OCI-LY7 (cell line): ENCODE measurements around the gene NUP43. TPM values are rescaled to one million over a fixed set of nuclear protein-coding genes. Genes with fewer than 3 reads are reported as not detected.

Source experiments
- BruUV-seq: library from RNA; stranded (reverse); fragments of 400-500 nt; replicated peaks from 2 replicates; lab custom pipeline; 2021; lab: Mats Ljungman, UMichigan
- CTCF ChIA-PET: fragments of 300-600 bp; sonication (Branson Sonifier 250); formaldehyde crosslinking; loops from one replicate; lab custom pipeline; 2022; ENCODE audit warnings: antibody characterized with exemption; ENCODE audit not compliant: unreplicated experiment; lab: Charles Lee
- POLR2A ChIA-PET: fragments of 300-600 bp; sonication (Branson Sonifier 250); formaldehyde crosslinking; loops from one replicate; lab custom pipeline; 2022; ENCODE audit warnings: antibody characterized with exemption; lab: Charles Lee
- DNase-seq: peaks from one replicate; pipeline ENCODE4 v3.0.0-alpha.2; 2015; ENCODE audit warnings: low spot score
- H2AFZ ChIP-seq: fragments of 200-600 bp; sonication (generic), shearing (Covaris generic); 2 replicates; pipeline ENCODE4 v1.6.1; 2014; ENCODE audit warnings: mild to moderate bottlenecking, antibody characterized with exemption, low read length, moderate library complexity
- H3K27ac ChIP-seq: fragments of 200-600 bp; sonication (generic); 2 replicates; pipeline ENCODE4 v1.5.1; 2014; ENCODE audit warnings: mixed run types, low read depth, mild to moderate bottlenecking, moderate library complexity, low read length, inconsistent platforms; ENCODE audit not compliant: poor library complexity, severe bottlenecking
- H3K36me3 ChIP-seq: fragments of 200-600 bp; sonication (generic); 2 replicates; pipeline ENCODE4 v1.6.1; 2014; ENCODE audit warnings: mild to moderate bottlenecking, antibody characterized with exemption, low read length, moderate library complexity, mixed read lengths; ENCODE audit not compliant: insufficient read depth
- H3K4me1 ChIP-seq: fragments of 200-600 bp; sonication (generic); 2 replicates; pipeline ENCODE4 v1.5.1; 2014; ENCODE audit warnings: mild to moderate bottlenecking, low read length; ENCODE audit not compliant: insufficient read depth, poor library complexity, severe bottlenecking
- H3K4me2 ChIP-seq: fragments of 200-600 bp; sonication (generic); 2 replicates; pipeline ENCODE4 v1.6.1; 2014; ENCODE audit warnings: mild to moderate bottlenecking, low read length
- H3K4me3 ChIP-seq: fragments of 200-600 bp; sonication (generic); 2 replicates; pipeline ENCODE4 v1.5.1; 2014; ENCODE audit warnings: mild to moderate bottlenecking, low read depth, low read length; ENCODE audit not compliant: poor library complexity, severe bottlenecking
- H3K79me2 ChIP-seq: fragments of 200-600 bp; sonication (generic); 2 replicates; pipeline ENCODE4 v1.6.1; 2016; ENCODE audit warnings: low read depth, mild to moderate bottlenecking, low read length, moderate library complexity, mixed read lengths; ENCODE audit not compliant: insufficient read depth
- H3K9me2 ChIP-seq: fragments of 200-600 bp; sonication (generic); 2 replicates; pipeline ENCODE4 v1.6.1; 2016; ENCODE audit warnings: mild to moderate bottlenecking, low read length, mixed read lengths; ENCODE audit not compliant: insufficient read depth
- H3K9me3 ChIP-seq: fragments of 200-600 bp; sonication (generic); 2 replicates; pipeline ENCODE4 v1.6.1; 2014; ENCODE audit warnings: mild to moderate bottlenecking, mixed run types, low read length, mixed read lengths
- H4K20me1 ChIP-seq: fragments of 200-600 bp; sonication (generic); 2 replicates; pipeline ENCODE4 v1.6.1; 2014; ENCODE audit warnings: mild to moderate bottlenecking, antibody characterized with exemption, low read length, moderate library complexity, mixed read lengths; ENCODE audit not compliant: insufficient read depth
- CTCF ChIP-seq: fragments of 200-600 bp; sonication (generic); conservative IDR thresholded peaks from 2 replicates; pipeline ENCODE4 v1.5.1; 2014; ENCODE audit warnings: mild to moderate bottlenecking, antibody characterized with exemption, low read length, moderate library complexity, mixed read lengths
- EZH2phosphoT487 ChIP-seq: fragments of 200-600 bp; sonication (generic); IDR thresholded peaks from 2 replicates; pipeline ENCODE4 v1.6.1; 2018; ENCODE audit warnings: low read depth, borderline replicate concordance, mild to moderate bottlenecking, mixed run types, antibody characterized with exemption, low read length, moderate library complexity, mixed read lengths
- intact Hi-C: fragments of 100-400 bp; cut with micrococcal nuclease; formaldehyde crosslinking; loops from one replicate; pipeline ENCODE4 v1.10.0; 2022; ENCODE audit not compliant: unreplicated experiment
- total RNA-seq, 2 experiments: library from RNA; depleted of rRNA in 1 of 2; stranded (reverse); fragments of >200 nt in 1 of 2; shearing (Covaris generic) in 1 of 2; gene quantifications; 2 replicates each; pipeline ENCODE4 v1.2.3, GENCODE V29; 2014 to 2022

Gene NUP43
- total RNA-seq, 2 experiments from 2014 or later = 28.6 to 73.0 TPM

- POLR2A ChIA-PET = interaction anchor here (0.5 to 1.1 kb wide), 4 partner anchors 10 to 144 kb away, joined by 3 to 5 read pairs (median 3); no protein-coding TSS in a partner anchor
- Histone ChIP-seq H3K9me2 (no peaks in the 10 kb centered on the region), H3K9me3 (no peaks in the 10 kb centered on the region), H2AFZ (no peak overlapping the region), H3K36me3 (peaks cover 76% of the 10 kb centered on the region), H3K79me2 (peaks cover 24% of the 10 kb centered on the region; the same call in 1 of the 2 replicates), H3K4me1 (peaks cover 5% of the 10 kb centered on the region), H3K4me2 (no peak overlapping the region), H4K20me1 (no peaks in the 10 kb centered on the region), H3K27ac (no peak overlapping the region), H3K4me3 (no peak overlapping the region)
- CTCF ChIA-PET = no interaction called here
- no TSS peak for BruUV-seq
- no peak for TF ChIP-seq CTCF
- TF ChIP-seq EZH2phosphoT487 = no peak
- no peak for DNase-seq
- intact Hi-C loops = no loop called here
Observed at GRCh38 chr6:149680503-149680902, 65.8 kb downstream of the NUP43 start.

Other genes with a start within 250 kb of the NUP43 start
- 21.6 and 29.2 TPM in 2 replicates for gene PPIL4, start 200.5 kb downstream of the NUP43 start, total RNA-seq (2014; rRNA removed; shearing (Covaris generic))
- gene PPIL4, start 200.5 kb downstream of the NUP43 start, total RNA-seq (2022) = 34.0 and 36.3 TPM in 2 replicates
- gene GINM1, start 180.2 kb downstream of the NUP43 start, total RNA-seq (2014; rRNA removed; shearing (Covaris generic)) = 17.2 and 17.6 TPM in 2 replicates
- 38.1 and 40.0 TPM in 2 replicates for gene GINM1, start 180.2 kb downstream of the NUP43 start, total RNA-seq (2022)
- gene KATNA1, start 97.8 kb downstream of the NUP43 start, total RNA-seq (2014; rRNA removed; shearing (Covaris generic)) = 35.1 and 40.9 TPM in 2 replicates
- 32.8 and 36.5 TPM in 2 replicates for gene KATNA1, start 97.8 kb downstream of the NUP43 start, total RNA-seq (2022)
- 15.6 and 23.1 TPM in 2 replicates for gene LATS1, start 28.4 kb downstream of the NUP43 start, total RNA-seq (2014; rRNA removed; shearing (Covaris generic))
- 30.3 and 30.7 TPM in 2 replicates for gene LATS1, start 28.4 kb downstream of the NUP43 start, total RNA-seq (2022)
- 125 and 140 TPM in 2 replicates for gene PCMT1, start 3.2 kb upstream of the NUP43 start, total RNA-seq (2014; rRNA removed; shearing (Covaris generic))
- gene PCMT1, start 3.2 kb upstream of the NUP43 start, total RNA-seq (2022) = 116 and 117 TPM in 2 replicates
- gene LRP11, start 117.8 kb upstream of the NUP43 start, total RNA-seq (2014; rRNA removed; shearing (Covaris generic)) = 1.1 and 1.5 TPM in 2 replicates
- 1.2 and 1.5 TPM in 2 replicates for gene LRP11, start 117.8 kb upstream of the NUP43 start, total RNA-seq (2022)
- not detected in 2 replicates for gene RAET1E, start 151.6 kb upstream of the NUP43 start, total RNA-seq (2014; rRNA removed; shearing (Covaris generic))
- not detected in 2 replicates for gene RAET1E, start 151.6 kb upstream of the NUP43 start, total RNA-seq (2022)
- not detected in 2 replicates for gene RAET1G, start 176.6 kb upstream of the NUP43 start, total RNA-seq (2014; rRNA removed; shearing (Covaris generic))
- not detected in 2 replicates for gene RAET1G, start 176.6 kb upstream of the NUP43 start, total RNA-seq (2022)
- 0.60 TPM in 1 of 2 replicates, not detected in the other for gene ULBP2, start 195.5 kb upstream of the NUP43 start, total RNA-seq (2014; rRNA removed; shearing (Covaris generic))
- gene ULBP2, start 195.5 kb upstream of the NUP43 start, total RNA-seq (2022) = 2.6 and 3.0 TPM in 2 replicates
- gene ULBP1, start 217.4 kb upstream of the NUP43 start, total RNA-seq (2014; rRNA removed; shearing (Covaris generic)) = 0.79 and 0.82 TPM in 2 replicates
- 1.9 and 2.3 TPM in 2 replicates for gene ULBP1, start 217.4 kb upstream of the NUP43 start, total RNA-seq (2022)